OCI-LY3 (cell line): ENCODE results near the gene PLCL1.

Experiments
- H2AFZ ChIP-seq: fragments of 200-600, 300-600 bp; shearing (Covaris generic); 2 replicates; pipeline ENCODE4 v1.6.0; 2014; ENCODE audit warnings: antibody characterized with exemption, low read depth, low read length
- H3K27ac ChIP-seq: fragments of 200-600, 300-600 bp; sonication (generic); 2 replicates; pipeline ENCODE4 v1.5.1; 2014; ENCODE audit warnings: mild to moderate bottlenecking, low read length, moderate library complexity, mixed read lengths
- H3K27me3 ChIP-seq: fragments of 200-600, 300-600 bp; sonication (generic); 2 replicates; pipeline ENCODE4 v1.6.1; 2014; ENCODE audit warnings: low read depth, low read length, mixed read lengths
- H3K36me3 ChIP-seq: fragments of 200-600, 300-600 bp; sonication (generic); replicated peaks from 2 replicates; pipeline ENCODE3; 2014; ENCODE audit warnings: low read depth, low read length, mixed read lengths
- H3K4me1 ChIP-seq: fragments of 300-600, 200-600 bp; sonication (generic); 2 replicates; pipeline ENCODE4 v1.6.1; 2014; ENCODE audit warnings: low read length, mixed read lengths
- H3K4me2 ChIP-seq: fragments of 200-600, 300-600 bp; sonication (generic); 2 replicates; pipeline ENCODE4 v1.6.1; 2014; ENCODE audit warnings: low read length, mixed read lengths
- H3K4me3 ChIP-seq: fragments of 300-600, 200-600 bp; sonication (generic); 2 replicates; pipeline ENCODE4 v1.5.1; 2014; ENCODE audit warnings: antibody characterized with exemption, mild to moderate bottlenecking, low read length, moderate library complexity
- H3K79me2 ChIP-seq: fragments of 300-600, 200-600 bp; shearing (Covaris generic); 2 replicates; pipeline ENCODE4 v1.6.1; 2014; ENCODE audit warnings: mild to moderate bottlenecking, low read length, mixed read lengths
- H3K9ac ChIP-seq: fragments of 300-600, 200-600 bp; shearing (Covaris generic); 2 replicates; pipeline ENCODE4 v1.6.0; 2014; ENCODE audit warnings: mild to moderate bottlenecking, low read length, moderate library complexity
- H3K9me3 ChIP-seq: fragments of 200-600, 300-600 bp; shearing (Covaris generic); 2 replicates; pipeline ENCODE4 v1.6.1; 2014; ENCODE audit warnings: low read length, mixed read lengths; ENCODE audit not compliant: insufficient read depth
- H4K20me1 ChIP-seq: fragments of 200-600, 300-600 bp; sonication (generic); 2 replicates; pipeline ENCODE4 v1.6.1; 2016; ENCODE audit warnings: low read length, mixed read lengths; ENCODE audit not compliant: insufficient read depth
- CTCF ChIP-seq: fragments of 200-600, 300-600 bp; sonication (generic); IDR thresholded peaks from 2 replicates; pipeline ENCODE4 v1.5.1; 2014; ENCODE audit warnings: antibody characterized with exemption, low read length, low read depth
- EZH2phosphoT487 ChIP-seq: fragments of 200-600 bp; shearing (Covaris generic); IDR thresholded peaks from 2 replicates; pipeline ENCODE4 v1.6.1; 2018; ENCODE audit warnings: antibody characterized with exemption, mixed run types, low read depth

Gene PLCL1

GRCh38 chr2:198000417-198000816 lies 196.0 kb downstream of the PLCL1 start:
- Histone ChIP-seq H3K36me3 (no peaks in the 10 kb centered on the region), H3K4me3 (no peak overlapping the region), H3K27me3 (no peaks in the 10 kb centered on the region), H4K20me1 (no peaks in the 10 kb centered on the region), H3K9ac (no peak overlapping the region), H3K4me1 (peaks cover 20% of the 10 kb centered on the region), H3K79me2 (no peaks in the 10 kb centered on the region), H3K4me2 (no peak overlapping the region), H2AFZ (no peak overlapping the region), H3K9me3 (no peaks in the 10 kb centered on the region), H3K27ac (no peak overlapping the region)
- TF ChIP-seq EZH2phosphoT487 (no peak), CTCF (no peak)

GRCh38 chr2:198004173-198004572 lies 199.8 kb downstream of the PLCL1 start:
- H3K4me3 ChIP-seq = no peak overlapping the region
- H3K9me3 ChIP-seq = no peaks in the 10 kb centered on the region; the same call in 1 of the 2 replicates
- peak overlapping the region; percentile 96 for H3K27ac ChIP-seq
- H4K20me1 ChIP-seq = no peaks in the 10 kb centered on the region
- H3K4me2 ChIP-seq = peak overlapping the region; percentile 89
- no peaks in the 10 kb centered on the region for H3K27me3 ChIP-seq
- TF ChIP-seq CTCF (no peak), EZH2phosphoT487 (no peak)
- no peak overlapping the region for H2AFZ ChIP-seq
- peak overlapping the region; percentile 83; the same call in 1 of the 2 replicates for H3K9ac ChIP-seq
- H3K36me3 ChIP-seq = no peaks in the 10 kb centered on the region
- H3K4me1 ChIP-seq = peaks cover 51% of the 10 kb centered on the region
- H3K79me2 ChIP-seq = no peaks in the 10 kb centered on the region

- Histone ChIP-seq H3K4me2 (peak overlapping the region; percentile 89), H4K20me1 (no peaks in the 10 kb centered on the region), H2AFZ (peak overlapping the region; percentile 62), H3K27me3 (no peaks in the 10 kb centered on the region), H3K4me3 (peak overlapping the region; percentile 67), H3K27ac (peak overlapping the region; percentile 96), H3K9me3 (no peaks in the 10 kb centered on the region; the same call in 1 of the 2 replicates), H3K36me3 (no peaks in the 10 kb centered on the region), H3K4me1 (peaks cover 51% of the 10 kb centered on the region), H3K9ac (peak overlapping the region; percentile 83), H3K79me2 (no peaks in the 10 kb centered on the region)
- no peak for TF ChIP-seq EZH2phosphoT487
- TF ChIP-seq CTCF = no peak
Observed at GRCh38 chr2:198004921-198005829, 200.8 kb downstream of the PLCL1 start.

GRCh38 chr2:198006733-198007132 lies 202.3 kb downstream of the PLCL1 start:
- no peak for TF ChIP-seq EZH2phosphoT487
- no peak for TF ChIP-seq CTCF
- Histone ChIP-seq H3K27ac (no peak overlapping the region), H3K4me1 (peaks cover 51% of the 10 kb centered on the region), H3K9me3 (peaks cover 1% of the 10 kb centered on the region), H3K9ac (no peak overlapping the region), H3K79me2 (no peaks in the 10 kb centered on the region), H3K4me2 (no peak overlapping the region), H3K36me3 (peaks cover under 1% of the 10 kb centered on the region), H3K27me3 (no peaks in the 10 kb centered on the region), H4K20me1 (no peaks in the 10 kb centered on the region), H2AFZ (0 out of 2 replicates have a peak overlapping the region, but pooled peaks have one; percentile 14), H3K4me3 (no peak overlapping the region)
